HCT116 (cell line): ENCODE measurements around the gene SLC35B1. TPM values are rescaled to one million over a fixed set of nuclear protein-coding genes. Genes with fewer than 3 reads are reported as not detected.

Experiments
- ATAC-seq: fragments of 200-7000 bp; cut with Tn5 transposase; 2 replicates; pipeline ENCODE4 v1.9.1; 2020; ENCODE audit warnings: mild to moderate bottlenecking, moderate library complexity
- BruUV-seq: library from RNA; stranded (reverse); fragments of 400-500 nt; replicated peaks from 2 replicates; lab custom pipeline; 2021; lab: Mats Ljungman, UMichigan
- CTCF ChIA-PET: fragments of 300-600 bp; sonication (Branson Sonifier 250); formaldehyde crosslinking; loops from one replicate; lab custom pipeline; 2021; ENCODE audit warnings: antibody characterized with exemption; lab: Charles Lee
- POLR2A ChIA-PET: fragments of 300-600, 350-600 bp; sonication (Branson Sonifier 250); formaldehyde crosslinking; loops from one replicate; lab custom pipeline; 2021; ENCODE audit warnings: antibody characterized with exemption; lab: Charles Lee
- RAD21 ChIA-PET, 2 experiments: fragments of 300-600 bp; sonication (Branson Sonifier 250); formaldehyde crosslinking; loops; one replicate each; lab custom pipeline; 2023; ENCODE audit warnings: low total read pairs in 2 of 2; ENCODE audit not compliant: uncharacterized antibody in 2 of 2, unreplicated experiment in 2 of 2, low non-redundant PET in 1 of 2; lab: Charles Lee
- DNase-seq: peaks from one replicate; pipeline ENCODE4 v3.0.0-alpha.2; 2010; ENCODE audit warnings: low read depth, low spot score
- H2AFZ ChIP-seq: fragments of 200-600 bp; shearing (Covaris generic), sonication (generic); 2 replicates; pipeline ENCODE4 v1.6.1; 2017; ENCODE audit warnings: low read depth, mixed run types, mixed read lengths, antibody characterized with exemption, low read length; ENCODE audit not compliant: poor library complexity, severe bottlenecking
- H3K27ac ChIP-seq: 2 replicates; pipeline ENCODE4 v1.5.1; 2012; ENCODE audit warnings: low read depth, low read length
- H3K27me3 ChIP-seq: fragments of 200-600 bp; sonication (generic); 2 replicates; pipeline ENCODE4 v1.6.1; 2016; ENCODE audit warnings: mixed run types, low read length, mixed read lengths; ENCODE audit not compliant: insufficient read depth
- H3K36me3 ChIP-seq, 2 experiments: fragments of 200-500 bp in 1 of 2; fragments of 200-600 bp in 1 of 2; sonication (Bioruptor generic) in 1 of 2; sonication (generic) in 1 of 2; 2 replicates each; pipeline versions ENCODE4 v1.5.1 to v1.6.1; 2014 to 2016; ENCODE audit warnings: low read length in 2 of 2, inconsistent platforms in 1 of 2, mixed read lengths in 1 of 2, mixed run types in 1 of 2; ENCODE audit not compliant: insufficient read depth in 2 of 2, control insufficient read depth in 1 of 2
- H3K4me1 ChIP-seq, 2 experiments: fragments of 200-600 bp in 1 of 2; sonication (generic) in 1 of 2; 2 replicates each; pipeline versions ENCODE4 v1.5.1 to v1.6.1; 2012 to 2017; ENCODE audit warnings: low read length in 2 of 2, inconsistent platforms in 1 of 2, mild to moderate bottlenecking in 1 of 2, mixed read lengths in 1 of 2, mixed run types in 1 of 2, moderate library complexity in 1 of 2; ENCODE audit not compliant: insufficient read depth in 2 of 2, control insufficient read depth in 1 of 2
- H3K4me2 ChIP-seq: fragments of 200-600 bp; sonication (generic); 2 replicates; pipeline ENCODE4 v1.6.1; 2017; ENCODE audit warnings: mixed run types, low read length, mixed read lengths
- H3K4me3 ChIP-seq, 2 experiments: fragments of 200-600 bp in 1 of 2; sonication (generic) in 1 of 2; replicated peaks in 1 of 2; 2 replicates each; pipeline ENCODE4 v1.5.1; 2011 to 2016; ENCODE audit warnings: low read length in 2 of 2, control low read depth in 1 of 2, low read depth in 1 of 2, mild to moderate bottlenecking in 1 of 2, mixed read lengths in 1 of 2, mixed run types in 1 of 2
- H3K79me2 ChIP-seq: fragments of 200-600 bp; sonication (generic); 2 replicates; pipeline ENCODE4 v1.6.1; 2017; ENCODE audit warnings: mild to moderate bottlenecking, mixed run types, low read length, moderate library complexity, mixed read lengths; ENCODE audit not compliant: insufficient read depth
- H3K9ac ChIP-seq: fragments of 200-600 bp; sonication (generic); 2 replicates; pipeline ENCODE4 v1.6.1; 2016; ENCODE audit warnings: low read length, mixed read lengths
- H3K9me2 ChIP-seq: fragments of 200-600 bp; sonication (generic), shearing (Covaris generic); 2 replicates; pipeline ENCODE4 v1.6.1; 2017; ENCODE audit warnings: mixed run types, mild to moderate bottlenecking, moderate library complexity; ENCODE audit not compliant: insufficient read depth
- H3K9me3 ChIP-seq, 2 experiments: fragments of 200-500 bp in 1 of 2; fragments of 200-600 bp in 1 of 2; sonication (Bioruptor generic) in 1 of 2; sonication (generic) in 1 of 2; 2 replicates each; pipeline ENCODE4 v1.6.1; 2014 to 2017; ENCODE audit warnings: low read length in 2 of 2, mixed read lengths in 2 of 2, inconsistent platforms in 1 of 2, low read depth in 1 of 2, mild to moderate bottlenecking in 1 of 2, mixed run types in 1 of 2, moderate library complexity in 1 of 2; ENCODE audit not compliant: control insufficient read depth in 1 of 2, insufficient read depth in 1 of 2
- H4K20me1 ChIP-seq: fragments of 200-600 bp; sonication (generic), shearing (Covaris generic); 2 replicates; pipeline ENCODE4 v1.6.1; 2017; ENCODE audit warnings: mixed run types, mild to moderate bottlenecking, moderate library complexity; ENCODE audit not compliant: insufficient read depth
- ATF3 ChIP-seq: IDR thresholded peaks from 2 replicates; pipeline ENCODE4 v1.6.1; 2012
- EGR1 ChIP-seq: IDR thresholded peaks from 2 replicates; pipeline ENCODE4 v1.6.1; 2012; ENCODE audit warnings: low read depth
- ELF1 ChIP-seq: IDR thresholded peaks from 2 replicates; pipeline ENCODE4 v1.6.1; 2012; ENCODE audit warnings: low read depth, borderline replicate concordance
- EZH2 ChIP-seq: fragments of 200-600 bp; sonication (generic); IDR thresholded peaks from 2 replicates; pipeline ENCODE4 v1.6.1; 2017; ENCODE audit warnings: antibody characterized with exemption, mixed run types
- EZH2phosphoT487 ChIP-seq: fragments of 200-600 bp; IDR thresholded peaks from 2 replicates; pipeline ENCODE4 v1.6.1; 2018; ENCODE audit warnings: antibody characterized with exemption, borderline replicate concordance
- POLR2AphosphoS5 ChIP-seq: IDR thresholded peaks from 2 replicates; pipeline ENCODE4 v1.6.1; 2011; ENCODE audit warnings: mild to moderate bottlenecking, low read depth, low read length, moderate library complexity
- REST ChIP-seq: IDR thresholded peaks from 2 replicates; pipeline ENCODE4 v1.6.1; 2012; ENCODE audit warnings: low read depth
- SP1 ChIP-seq: IDR thresholded peaks from 2 replicates; pipeline ENCODE4 v1.6.1; 2012; ENCODE audit warnings: low read depth
- SRF ChIP-seq: IDR thresholded peaks from 2 replicates; pipeline ENCODE4 v1.6.1; 2012; ENCODE audit warnings: low read depth
- TCF7L2 ChIP-seq: IDR thresholded peaks from 2 replicates; pipeline ENCODE4 v1.7.0; 2011; ENCODE audit warnings: borderline replicate concordance, inconsistent platforms; ENCODE audit not compliant: insufficient read depth, insufficient read length; ENCODE audit errors: extremely low read depth
- YY1 ChIP-seq: IDR thresholded peaks from 2 replicates; pipeline ENCODE4 v1.6.1; 2011; ENCODE audit warnings: low read length, low read depth, moderate library complexity, mild to moderate bottlenecking; ENCODE audit not compliant: insufficient replicate concordance; ENCODE audit errors: extremely low read depth
- ZFX ChIP-seq: fragments of 450-650 bp; IDR thresholded peaks from 2 replicates; pipeline ENCODE4 v1.6.1; 2017
- ZNF274 ChIP-seq: fragments of 200-500 bp; sonication (Bioruptor generic); IDR thresholded peaks from 2 replicates; pipeline ENCODE4 v1.6.1; 2014; ENCODE audit warnings: mild to moderate bottlenecking, low read depth, low read length, inconsistent platforms
- intact Hi-C: fragments of 100-400 bp; cut with micrococcal nuclease; formaldehyde crosslinking; loops from 2 replicates; pipeline ENCODE4 v1.10.0; 2022
- total RNA-seq: library from RNA; stranded (reverse); gene quantifications from one replicate; pipeline ENCODE4 v1.2.1, GENCODE V29; 2021; ENCODE audit not compliant: unreplicated experiment
- TF ChIP-seq, protein P1 (sequence below): IDR thresholded peaks from 2 replicates; pipeline ENCODE4 v1.6.1; 2011; ENCODE audit warnings: mild to moderate bottlenecking, low read length, moderate library complexity; ENCODE audit not compliant: insufficient replicate concordance; ENCODE audit errors: extremely low read depth
- TF ChIP-seq, protein P2 (sequence below): IDR thresholded peaks from 2 replicates; pipeline ENCODE4 v1.6.1; 2012
- TF ChIP-seq, protein P3 (sequence below), 3 experiments: fragments of 200-600 bp in 1 of 3; sonication (generic) in 1 of 3; IDR thresholded peaks in 2 of 3; conservative IDR thresholded peaks in 1 of 3; 2 replicates each; pipeline ENCODE4 v1.5.1; 2012 to 2017; ENCODE audit warnings: low read depth in 2 of 3, low read length in 2 of 3, antibody characterized with exemption in 1 of 3, borderline replicate concordance in 1 of 3, control low read depth in 1 of 3, mild to moderate bottlenecking in 1 of 3, mixed read lengths in 1 of 3, mixed run types in 1 of 3, moderate library complexity in 1 of 3; ENCODE audit not compliant: insufficient read depth in 1 of 3

Gene SLC35B1
- total RNA-seq, 1 experiment from 2014 or later: 87.5 TPM

DNA sequence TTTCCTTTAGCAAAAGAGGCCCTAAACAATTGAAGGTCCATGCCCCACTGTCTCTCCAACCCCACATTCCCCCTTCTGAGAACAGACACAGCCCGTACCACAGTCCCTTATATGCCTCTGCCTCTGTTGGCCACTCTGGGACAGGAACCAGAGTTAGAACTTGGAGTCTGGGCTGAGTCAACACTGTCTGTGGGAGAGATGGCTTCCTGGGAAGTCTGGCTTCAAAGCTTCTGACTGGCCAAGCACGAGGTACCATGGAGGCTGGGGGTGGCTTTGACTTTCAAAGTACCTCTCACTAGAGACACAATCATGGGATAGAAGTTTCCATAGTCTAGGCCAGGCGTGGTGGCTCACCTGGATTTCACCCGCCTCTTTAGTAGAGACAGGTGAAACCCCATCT, 15.0 kb downstream of the SLC35B1 start (continued):
- TF ChIP-seq, protein P1, sequence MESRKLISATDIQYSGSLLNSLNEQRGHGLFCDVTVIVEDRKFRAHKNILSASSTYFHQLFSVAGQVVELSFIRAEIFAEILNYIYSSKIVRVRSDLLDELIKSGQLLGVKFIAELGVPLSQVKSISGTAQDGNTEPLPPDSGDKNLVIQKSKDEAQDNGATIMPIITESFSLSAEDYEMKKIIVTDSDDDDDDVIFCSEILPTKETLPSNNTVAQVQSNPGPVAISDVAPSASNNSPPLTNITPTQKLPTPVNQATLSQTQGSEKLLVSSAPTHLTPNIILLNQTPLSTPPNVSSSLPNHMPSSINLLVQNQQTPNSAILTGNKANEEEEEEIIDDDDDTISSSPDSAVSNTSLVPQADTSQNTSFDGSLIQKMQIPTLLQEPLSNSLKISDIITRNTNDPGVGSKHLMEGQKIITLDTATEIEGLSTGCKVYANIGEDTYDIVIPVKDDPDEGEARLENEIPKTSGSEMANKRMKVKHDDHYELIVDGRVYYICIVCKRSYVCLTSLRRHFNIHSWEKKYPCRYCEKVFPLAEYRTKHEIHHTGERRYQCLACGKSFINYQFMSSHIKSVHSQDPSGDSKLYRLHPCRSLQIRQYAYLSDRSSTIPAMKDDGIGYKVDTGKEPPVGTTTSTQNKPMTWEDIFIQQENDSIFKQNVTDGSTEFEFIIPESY: no peak
- TF ChIP-seq EGR1: no peak
- TF ChIP-seq TCF7L2: no peak
- no peak for TF ChIP-seq ZFX
- no peak for TF ChIP-seq YY1
- TF ChIP-seq EZH2: no peak
- no peak for TF ChIP-seq ELF1

GRCh38 chr17:49691677-49692191, 16.0 kb downstream of the SLC35B1 start:
- H3K4me1 ChIP-seq: no peaks in the 10 kb centered on the region
- H2AFZ ChIP-seq: no peak overlapping the region
- intact Hi-C loops: no loop called here
- ATAC-seq (no peak), DNase-seq (no peak)
- no peak overlapping the region for H3K9ac ChIP-seq
- no peak overlapping the region for H3K27ac ChIP-seq
- ChIA-PET CTCF (interaction anchor here (1.4 to 9.3 kb wide), 2 partner anchors 121 to 124 kb away, joined by 6 to 92 read pairs; no protein-coding TSS in a partner anchor), RAD21 (no interaction called here), POLR2A (no interaction called here)
- no peaks in the 10 kb centered on the region for H3K27me3 ChIP-seq
- no peaks in the 10 kb centered on the region for H3K36me3 ChIP-seq
- no peak overlapping the region for H3K4me2 ChIP-seq
- BruUV-seq: no TSS peak
- no peaks in the 10 kb centered on the region for H3K79me2 ChIP-seq
- no peaks in the 10 kb centered on the region for H4K20me1 ChIP-seq
- no peak for TF ChIP-seq ATF3
- no peak for TF ChIP-seq EZH2phosphoT487
- no peak for TF ChIP-seq ZNF274
- TF ChIP-seq, protein P2, sequence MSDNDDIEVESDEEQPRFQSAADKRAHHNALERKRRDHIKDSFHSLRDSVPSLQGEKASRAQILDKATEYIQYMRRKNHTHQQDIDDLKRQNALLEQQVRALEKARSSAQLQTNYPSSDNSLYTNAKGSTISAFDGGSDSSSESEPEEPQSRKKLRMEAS: no peak
- no peak for TF ChIP-seq SRF
- TF ChIP-seq REST: no peak
- no peak for TF ChIP-seq POLR2AphosphoS5
- TF ChIP-seq EZH2: no peak
- TF ChIP-seq, protein P3, sequence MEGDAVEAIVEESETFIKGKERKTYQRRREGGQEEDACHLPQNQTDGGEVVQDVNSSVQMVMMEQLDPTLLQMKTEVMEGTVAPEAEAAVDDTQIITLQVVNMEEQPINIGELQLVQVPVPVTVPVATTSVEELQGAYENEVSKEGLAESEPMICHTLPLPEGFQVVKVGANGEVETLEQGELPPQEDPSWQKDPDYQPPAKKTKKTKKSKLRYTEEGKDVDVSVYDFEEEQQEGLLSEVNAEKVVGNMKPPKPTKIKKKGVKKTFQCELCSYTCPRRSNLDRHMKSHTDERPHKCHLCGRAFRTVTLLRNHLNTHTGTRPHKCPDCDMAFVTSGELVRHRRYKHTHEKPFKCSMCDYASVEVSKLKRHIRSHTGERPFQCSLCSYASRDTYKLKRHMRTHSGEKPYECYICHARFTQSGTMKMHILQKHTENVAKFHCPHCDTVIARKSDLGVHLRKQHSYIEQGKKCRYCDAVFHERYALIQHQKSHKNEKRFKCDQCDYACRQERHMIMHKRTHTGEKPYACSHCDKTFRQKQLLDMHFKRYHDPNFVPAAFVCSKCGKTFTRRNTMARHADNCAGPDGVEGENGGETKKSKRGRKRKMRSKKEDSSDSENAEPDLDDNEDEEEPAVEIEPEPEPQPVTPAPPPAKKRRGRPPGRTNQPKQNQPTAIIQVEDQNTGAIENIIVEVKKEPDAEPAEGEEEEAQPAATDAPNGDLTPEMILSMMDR (IDR thresholded peaks at IDR 0.05 in 2 of 3, conservative IDR thresholded peaks at IDR 0.05 in 1 of 3; ENCODE audit: borderline replicate concordance in 1 of 3, insufficient read depth in 1 of 3, low read depth in 2 of 3, low read length in 2 of 3): no peak
- no peak for TF ChIP-seq YY1
- no peak for TF ChIP-seq SP1
- H3K9me2 ChIP-seq: no peaks in the 10 kb centered on the region
- H3K9me3 ChIP-seq: no peaks in the 10 kb centered on the region
- H3K4me3 ChIP-seq: no peak overlapping the region
